ENCODE data around the gene KRT2. TPM values are rescaled to one million over a fixed set of nuclear protein-coding genes. Genes with fewer than 3 reads are reported as not detected.

KRT2 gene
- total RNA-seq, 1 experiment from 2014 or later, result not detected

DNA sequence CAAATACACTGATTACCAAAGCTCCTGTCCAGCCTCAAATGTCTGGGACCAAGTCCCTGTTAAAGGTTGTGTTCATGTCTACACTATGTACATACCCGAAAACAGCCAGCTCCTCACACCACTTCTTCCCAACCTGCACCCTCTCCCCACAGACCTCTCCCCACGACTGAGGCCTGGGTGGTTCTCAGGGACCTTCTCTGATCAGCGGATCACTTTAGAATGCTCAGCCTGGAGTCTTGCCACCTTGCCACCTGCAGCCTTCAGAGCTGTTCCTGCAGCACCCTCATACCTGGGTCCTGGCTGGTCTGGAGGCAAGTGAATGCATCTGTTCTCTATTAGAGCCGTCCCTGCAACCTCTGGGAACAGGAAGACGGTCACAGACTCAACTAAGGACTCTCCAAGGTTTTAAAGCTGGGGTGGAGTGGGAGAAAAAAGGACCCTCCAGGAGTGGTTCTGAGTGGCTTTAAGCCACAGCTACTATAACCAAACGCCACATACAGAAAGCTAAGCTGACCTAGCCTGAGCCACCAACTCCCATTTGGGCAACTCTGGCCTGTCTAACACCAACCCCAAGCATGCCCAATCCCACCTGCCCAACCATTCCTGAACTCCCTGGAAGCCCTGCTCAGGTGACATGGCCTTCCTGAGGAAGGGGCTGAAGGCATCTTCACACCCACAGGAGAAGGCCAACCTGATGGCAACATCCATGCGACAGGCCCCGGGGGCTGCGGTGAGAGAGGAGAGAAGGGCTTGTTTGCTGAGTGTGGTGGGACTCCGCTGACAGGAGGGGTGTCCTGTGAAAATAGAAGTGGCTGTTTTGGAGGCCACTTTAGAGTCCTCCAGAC, 8.6 kb downstream of the KRT2 start:
- Mint-ChIP-seq H3K9me3 (no peaks in the 10 kb centered on the region), H3K4me1 (no peaks in the 10 kb centered on the region), H3K36me3 (no peaks in the 10 kb centered on the region), H3K4me3 (no peak overlapping the region), H3K27me3 (ENCODE audit: low read depth) (no peaks in the 10 kb centered on the region; the same call in 1 of the 2 replicates), H3K27ac (no peak overlapping the region)
- no peak for TF ChIP-seq GRHL2 (CRISPR knock-in tag; IDR thresholded peaks at IDR 0.05; ENCODE audit: insufficient replicate concordance, severe bottlenecking)
- no peak for TF ChIP-seq ZNF232 (CRISPR knock-in tag; IDR thresholded peaks at IDR 0.05)
- no peak for TF ChIP-seq IRF1 (CRISPR knock-in tag; IDR thresholded peaks at IDR 0.05)
- TF ChIP-seq, protein P1, sequence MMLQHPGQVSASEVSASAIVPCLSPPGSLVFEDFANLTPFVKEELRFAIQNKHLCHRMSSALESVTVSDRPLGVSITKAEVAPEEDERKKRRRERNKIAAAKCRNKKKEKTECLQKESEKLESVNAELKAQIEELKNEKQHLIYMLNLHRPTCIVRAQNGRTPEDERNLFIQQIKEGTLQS (CRISPR knock-in tag; conservative IDR thresholded peaks at IDR 0.05), result no peak
- TF ChIP-seq KAT7 (CRISPR knock-in tag; IDR thresholded peaks at IDR 0.05; ENCODE audit: borderline replicate concordance), result no peak
- no peak for TF ChIP-seq FOXP1 (CRISPR knock-in tag; IDR thresholded peaks at IDR 0.05; ENCODE audit: borderline replicate concordance)
- ChIA-PET POLR2A (no interaction called here), CTCF (interaction anchor here (1.8 to 2.1 kb wide), 2 partner anchors 222 to 236 kb away, joined by 5 to 8 read pairs; no protein-coding TSS in a partner anchor)
- DNase-seq (ENCODE audit: low spot score) (no peak), ATAC-seq (no peak)

- H3K36me3 Mint-ChIP-seq, result no peaks in the 10 kb centered on the region
- H3K4me3 Mint-ChIP-seq, result no peak overlapping the region
- no peaks in the 10 kb centered on the region for H3K9me3 Mint-ChIP-seq
- H3K27me3 Mint-ChIP-seq (ENCODE audit: low read depth), result no peaks in the 10 kb centered on the region; the same call in 1 of the 2 replicates
- TF ChIP-seq, protein P2, sequence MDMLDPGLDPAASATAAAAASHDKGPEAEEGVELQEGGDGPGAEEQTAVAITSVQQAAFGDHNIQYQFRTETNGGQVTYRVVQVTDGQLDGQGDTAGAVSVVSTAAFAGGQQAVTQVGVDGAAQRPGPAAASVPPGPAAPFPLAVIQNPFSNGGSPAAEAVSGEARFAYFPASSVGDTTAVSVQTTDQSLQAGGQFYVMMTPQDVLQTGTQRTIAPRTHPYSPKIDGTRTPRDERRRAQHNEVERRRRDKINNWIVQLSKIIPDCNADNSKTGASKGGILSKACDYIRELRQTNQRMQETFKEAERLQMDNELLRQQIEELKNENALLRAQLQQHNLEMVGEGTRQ (CRISPR knock-in tag; IDR thresholded peaks at IDR 0.05), result no peak
- no peak for TF ChIP-seq SMAD3 (CRISPR knock-in tag; IDR thresholded peaks at IDR 0.05; ENCODE audit: borderline replicate concordance)
- no peak for TF ChIP-seq SOX15 (CRISPR knock-in tag; IDR thresholded peaks at IDR 0.05)
- TF ChIP-seq GTF2I (CRISPR knock-in tag; conservative IDR thresholded peaks at IDR 0.05), result no peak
- TF ChIP-seq TCF7 (CRISPR knock-in tag; IDR thresholded peaks at IDR 0.05; ENCODE audit: low read depth), result no peak
- ATAC-seq (no peak), DNase-seq (ENCODE audit: low spot score) (no peak)
- ChIA-PET POLR2A (no interaction called here), CTCF (interaction anchor here (1.1 to 2.1 kb wide), 5 partner anchors 8 to 269 kb away, joined by 3 to 8 read pairs (median 6); no protein-coding TSS in a partner anchor)
- no peak overlapping the region for H3K27ac Mint-ChIP-seq
- H3K4me1 Mint-ChIP-seq, result no peaks in the 10 kb centered on the region
Observed at GRCh38 chr12:52641468-52641867, 10.5 kb downstream of the KRT2 start.

- ChIA-PET POLR2A (no interaction called here), CTCF (no interaction called here)
- no peak overlapping the region for H3K27ac Mint-ChIP-seq
- H3K27me3 Mint-ChIP-seq (ENCODE audit: low read depth), result no peaks in the 10 kb centered on the region
- no peaks in the 10 kb centered on the region for H3K9me3 Mint-ChIP-seq
- no peaks in the 10 kb centered on the region for H3K36me3 Mint-ChIP-seq
- TF ChIP-seq ZNF138 (CRISPR knock-in tag; conservative IDR thresholded peaks at IDR 0.05), result no peak
- TF ChIP-seq SMAD3 (CRISPR knock-in tag; IDR thresholded peaks at IDR 0.05; ENCODE audit: borderline replicate concordance), result no peak
- TF ChIP-seq NR2C2 (CRISPR knock-in tag; IDR thresholded peaks at IDR 0.05), result no peak
- no peak for TF ChIP-seq SOX15 (CRISPR knock-in tag; IDR thresholded peaks at IDR 0.05)
- TF ChIP-seq JUN (CRISPR knock-in tag; IDR thresholded peaks at IDR 0.05), result no peak
- no peak for TF ChIP-seq TEAD4 (CRISPR knock-in tag; IDR thresholded peaks at IDR 0.05)
- TF ChIP-seq IRF2 (CRISPR knock-in tag; IDR thresholded peaks at IDR 0.05; ENCODE audit: borderline replicate concordance, low read depth), result no peak
- no peak for TF ChIP-seq HMGA2 (CRISPR knock-in tag; IDR thresholded peaks at IDR 0.05)
- TF ChIP-seq ZNF512 (CRISPR knock-in tag; IDR thresholded peaks at IDR 0.05; ENCODE audit: borderline replicate concordance), result no peak
- TF ChIP-seq ETV6 (CRISPR knock-in tag; IDR thresholded peaks at IDR 0.05), result no peak
- TF ChIP-seq JAZF1 (CRISPR knock-in tag; IDR thresholded peaks at IDR 0.05), result no peak
- no peak for TF ChIP-seq SMAD4 (CRISPR knock-in tag; IDR thresholded peaks at IDR 0.05)
- no peak for TF ChIP-seq ZNF317 (CRISPR knock-in tag; IDR thresholded peaks at IDR 0.05; ENCODE audit: borderline replicate concordance, low read depth)
- TF ChIP-seq NR3C1 (CRISPR knock-in tag; conservative IDR thresholded peaks at IDR 0.05; ENCODE audit: low read depth), result no peak
- H3K4me1 Mint-ChIP-seq, result no peaks in the 10 kb centered on the region
- ATAC-seq, result no peak
- H3K4me3 Mint-ChIP-seq, result no peak overlapping the region
- no peak for DNase-seq (ENCODE audit: low spot score)
Observed at GRCh38 chr12:52637299-52637698, 14.7 kb downstream of the KRT2 start.
